HFFc6 (cell line): ENCODE results near the gene GK. TPM values are rescaled to one million over a fixed set of nuclear protein-coding genes. Genes with fewer than 3 reads are reported as not detected.

ENCODE experiments used
- DNase-seq: peaks from one replicate; pipeline ENCODE4 v3.0.0-alpha.2; 2018
- H3K27ac Mint-ChIP-seq: 2 replicates; pipeline ENCODE4 v1.8.0; 2020; ENCODE audit warnings: mild to moderate bottlenecking, mixed read lengths
- H3K27me3 Mint-ChIP-seq: 2 replicates; pipeline ENCODE4 v1.8.0; 2021; ENCODE audit warnings: mild to moderate bottlenecking, moderate library complexity, mixed read lengths; ENCODE audit not compliant: insufficient read depth
- H3K36me3 Mint-ChIP-seq: 2 replicates; pipeline ENCODE4 v1.8.0; 2021; ENCODE audit warnings: low read depth, mixed read lengths
- H3K4me1 Mint-ChIP-seq: 2 replicates; pipeline ENCODE4 v1.8.0; 2020; ENCODE audit warnings: low read depth, mixed read lengths
- H3K4me3 Mint-ChIP-seq: 2 replicates; pipeline ENCODE4 v1.8.0; 2020; ENCODE audit warnings: mild to moderate bottlenecking, moderate library complexity, mixed read lengths
- H3K9me3 Mint-ChIP-seq: 2 replicates; pipeline ENCODE4 v1.8.0; 2020; ENCODE audit warnings: mild to moderate bottlenecking, mixed read lengths
- total RNA-seq, 6 experiments: library from RNA; stranded (reverse); fragmentation: NEBNext Ultra II Directional; extraction: Animal tissue kit (Norgen Biotek cat#: 25700); gene quantifications; 2 replicates in 1 of 6; 3 replicates in 5 of 6; pipeline ENCODE4 v1.2.3, GENCODE V29; 2021
- TF ChIP-seq, protein P1 (sequence below): fragments of 200-600 bp; sonication (generic); IDR thresholded peaks from 2 replicates; pipeline ENCODE4 v1.5.0; 2021; ENCODE audit warnings: antibody characterized with exemption, mild to moderate bottlenecking

GK gene
- total RNA-seq, 6 experiments from 2014 or later: 5.2 to 8.7 (median 7.9) TPM

DNA sequence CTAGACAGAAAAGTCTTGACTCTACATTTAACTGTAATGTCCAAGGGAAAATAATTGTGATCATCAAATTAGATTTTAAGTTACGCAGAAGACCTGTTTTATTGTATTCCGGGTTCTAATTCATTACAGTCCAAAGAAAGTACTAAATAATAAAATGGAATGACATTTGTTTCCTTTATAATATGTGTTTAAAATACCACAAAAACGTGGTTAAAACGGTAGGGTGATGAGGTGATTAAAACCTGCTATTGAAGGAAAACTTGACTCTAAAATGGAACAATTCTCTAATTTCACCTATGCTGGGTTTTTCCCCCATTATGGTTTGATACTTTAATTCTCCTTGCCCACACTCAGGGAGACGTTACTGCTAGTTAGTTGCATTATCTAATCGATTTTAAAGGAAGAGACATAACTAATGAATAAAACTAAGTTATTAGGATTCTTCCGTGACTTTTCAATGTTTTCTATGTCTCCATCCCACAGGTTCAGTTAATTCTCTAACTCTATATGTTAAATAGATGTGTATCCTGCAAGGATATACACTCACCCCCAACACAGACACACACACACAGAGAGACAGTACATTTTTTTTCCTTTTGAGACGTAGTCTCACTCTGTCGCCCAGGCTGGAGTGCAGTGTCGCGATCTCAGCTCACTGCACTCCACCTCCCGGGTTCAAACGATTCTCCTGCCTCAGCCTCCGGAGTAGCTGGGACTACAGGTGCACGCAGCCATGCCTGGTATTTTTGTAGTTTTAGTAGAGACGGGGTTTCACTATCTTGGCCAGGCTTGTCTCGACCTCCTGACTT lies 80.8 kb downstream of the GK start:
- TF ChIP-seq, protein P1, sequence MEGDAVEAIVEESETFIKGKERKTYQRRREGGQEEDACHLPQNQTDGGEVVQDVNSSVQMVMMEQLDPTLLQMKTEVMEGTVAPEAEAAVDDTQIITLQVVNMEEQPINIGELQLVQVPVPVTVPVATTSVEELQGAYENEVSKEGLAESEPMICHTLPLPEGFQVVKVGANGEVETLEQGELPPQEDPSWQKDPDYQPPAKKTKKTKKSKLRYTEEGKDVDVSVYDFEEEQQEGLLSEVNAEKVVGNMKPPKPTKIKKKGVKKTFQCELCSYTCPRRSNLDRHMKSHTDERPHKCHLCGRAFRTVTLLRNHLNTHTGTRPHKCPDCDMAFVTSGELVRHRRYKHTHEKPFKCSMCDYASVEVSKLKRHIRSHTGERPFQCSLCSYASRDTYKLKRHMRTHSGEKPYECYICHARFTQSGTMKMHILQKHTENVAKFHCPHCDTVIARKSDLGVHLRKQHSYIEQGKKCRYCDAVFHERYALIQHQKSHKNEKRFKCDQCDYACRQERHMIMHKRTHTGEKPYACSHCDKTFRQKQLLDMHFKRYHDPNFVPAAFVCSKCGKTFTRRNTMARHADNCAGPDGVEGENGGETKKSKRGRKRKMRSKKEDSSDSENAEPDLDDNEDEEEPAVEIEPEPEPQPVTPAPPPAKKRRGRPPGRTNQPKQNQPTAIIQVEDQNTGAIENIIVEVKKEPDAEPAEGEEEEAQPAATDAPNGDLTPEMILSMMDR: no peak
- Mint-ChIP-seq H3K27me3 (no peaks in the 10 kb centered on the region), H3K4me3 (no peak overlapping the region), H3K27ac (no peak overlapping the region), H3K9me3 (no peaks in the 10 kb centered on the region), H3K36me3 (no peaks in the 10 kb centered on the region; the same call in 1 of the 2 replicates), H3K4me1 (no peaks in the 10 kb centered on the region)
- no peak for DNase-seq

DNA sequence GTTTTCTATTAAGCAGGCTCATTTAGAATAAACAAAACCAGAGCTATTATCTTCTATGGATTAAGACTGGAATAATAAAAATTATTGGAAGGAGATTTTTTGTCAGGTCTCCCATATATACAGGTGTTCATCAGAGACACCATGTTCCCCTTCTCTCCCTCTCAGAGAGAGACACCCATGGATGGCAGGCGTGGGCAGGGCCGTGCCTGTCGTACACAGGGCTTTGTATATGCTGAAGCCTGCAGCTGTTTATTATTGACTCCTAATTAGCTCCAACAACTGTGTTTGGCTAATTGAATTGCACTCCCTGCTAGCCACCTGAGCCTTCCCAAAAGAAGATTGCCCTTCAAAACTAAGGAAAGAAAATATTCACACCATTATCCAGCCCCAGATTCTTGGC lies 81.6 kb downstream of the GK start:
- Mint-ChIP-seq H3K27ac (no peak overlapping the region), H3K36me3 (no peaks in the 10 kb centered on the region; the same call in 1 of the 2 replicates), H3K4me3 (no peak overlapping the region), H3K4me1 (no peaks in the 10 kb centered on the region), H3K9me3 (no peaks in the 10 kb centered on the region), H3K27me3 (no peaks in the 10 kb centered on the region)
- TF ChIP-seq, protein P1: no peak
- DNase-seq: no peak

GRCh38 chrX:30735839-30736238 lies 82.6 kb downstream of the GK start:
- no peaks in the 10 kb centered on the region for H3K27me3 Mint-ChIP-seq
- no peaks in the 10 kb centered on the region for H3K4me1 Mint-ChIP-seq
- TF ChIP-seq, protein P1: peak; percentile 84
- peak overlapping the region; percentile 43; the same call in 1 of the 2 replicates for H3K4me3 Mint-ChIP-seq
- peak; percentile 52 for DNase-seq
- H3K36me3 Mint-ChIP-seq: no peaks in the 10 kb centered on the region; the same call in 1 of the 2 replicates
- H3K27ac Mint-ChIP-seq: no peak overlapping the region
- H3K9me3 Mint-ChIP-seq: no peaks in the 10 kb centered on the region

- Mint-ChIP-seq H3K36me3 (no peaks in the 10 kb centered on the region), H3K27me3 (no peaks in the 10 kb centered on the region; the same call in 1 of the 2 replicates), H3K27ac (no peak overlapping the region), H3K9me3 (no peaks in the 10 kb centered on the region), H3K4me1 (no peaks in the 10 kb centered on the region), H3K4me3 (no peak overlapping the region)
- DNase-seq: no peak
- TF ChIP-seq, protein P1: no peak
Observed at GRCh38 chrX:30741545-30741944, 88.3 kb downstream of the GK start.

DNA sequence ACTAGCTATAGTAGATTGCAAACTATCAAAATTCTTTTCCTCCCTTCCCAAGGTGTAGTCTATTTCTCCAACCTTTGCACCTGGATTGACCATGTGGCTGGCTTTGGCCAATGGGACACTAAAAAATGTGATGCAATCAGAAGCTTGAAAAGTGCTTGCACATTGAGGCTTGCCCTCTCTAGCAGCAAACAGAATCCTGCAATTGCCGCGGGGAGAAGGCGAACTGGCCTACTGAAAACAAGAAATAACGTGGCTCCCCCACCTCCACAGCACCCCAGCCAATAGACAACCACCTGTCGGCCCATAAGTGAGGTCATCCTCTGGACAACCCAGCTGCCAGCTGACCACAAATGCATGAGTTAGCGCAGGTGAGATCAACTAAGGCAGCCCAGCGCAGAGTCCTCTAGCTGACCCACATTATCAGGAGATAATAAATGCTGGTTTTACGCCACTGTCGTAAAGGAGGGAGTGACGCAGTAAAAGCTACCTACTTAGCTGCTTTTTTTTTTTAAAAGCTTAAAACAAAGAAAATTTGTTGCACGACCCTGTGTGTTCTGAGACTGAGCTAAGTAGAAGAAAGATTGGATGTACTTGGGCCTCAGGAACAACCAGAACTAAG lies 95.2 kb downstream of the GK start:
- H3K4me3 Mint-ChIP-seq: no peak overlapping the region
- H3K9me3 Mint-ChIP-seq: no peaks in the 10 kb centered on the region
- H3K27ac Mint-ChIP-seq: no peak overlapping the region

More for the DNA sequence above, 95.2 kb downstream of the GK start:
- Mint-ChIP-seq H3K27me3 (no peaks in the 10 kb centered on the region), H3K36me3 (no peaks in the 10 kb centered on the region), H3K4me1 (no peaks in the 10 kb centered on the region)
- DNase-seq: no peak
- TF ChIP-seq, protein P1: no peak
